ENCODE data around the gene ERC2. TPM values are rescaled to one million over a fixed set of nuclear protein-coding genes. Genes with fewer than 3 reads are reported as not detected.

The ERC2 gene
- total RNA-seq, 1 donor from 2014 or later, result not detected

GRCh38 chr3:55775366-55776154, 692.7 kb downstream of the ERC2 start:
- DNase-seq (ENCODE audit: low spot score), result no peak
- ATAC-seq, result no peak

- ATAC-seq, result no peak
- no peak for DNase-seq (ENCODE audit: low spot score)
Observed at GRCh38 chr3:55774856-55775255, 693.4 kb downstream of the ERC2 start.

GRCh38 chr3:55771503-55771902, 696.8 kb downstream of the ERC2 start:
- ATAC-seq, result no peak
- no peak for DNase-seq (ENCODE audit: low spot score)

GRCh38 chr3:55770077-55770476, 698.2 kb downstream of the ERC2 start:
- DNase-seq (ENCODE audit: low spot score) (no peak), ATAC-seq (no peak)

- no peak for ATAC-seq
- no peak for DNase-seq (ENCODE audit: low spot score)
Observed at GRCh38 chr3:55766753-55767152, 701.5 kb downstream of the ERC2 start.

DNA sequence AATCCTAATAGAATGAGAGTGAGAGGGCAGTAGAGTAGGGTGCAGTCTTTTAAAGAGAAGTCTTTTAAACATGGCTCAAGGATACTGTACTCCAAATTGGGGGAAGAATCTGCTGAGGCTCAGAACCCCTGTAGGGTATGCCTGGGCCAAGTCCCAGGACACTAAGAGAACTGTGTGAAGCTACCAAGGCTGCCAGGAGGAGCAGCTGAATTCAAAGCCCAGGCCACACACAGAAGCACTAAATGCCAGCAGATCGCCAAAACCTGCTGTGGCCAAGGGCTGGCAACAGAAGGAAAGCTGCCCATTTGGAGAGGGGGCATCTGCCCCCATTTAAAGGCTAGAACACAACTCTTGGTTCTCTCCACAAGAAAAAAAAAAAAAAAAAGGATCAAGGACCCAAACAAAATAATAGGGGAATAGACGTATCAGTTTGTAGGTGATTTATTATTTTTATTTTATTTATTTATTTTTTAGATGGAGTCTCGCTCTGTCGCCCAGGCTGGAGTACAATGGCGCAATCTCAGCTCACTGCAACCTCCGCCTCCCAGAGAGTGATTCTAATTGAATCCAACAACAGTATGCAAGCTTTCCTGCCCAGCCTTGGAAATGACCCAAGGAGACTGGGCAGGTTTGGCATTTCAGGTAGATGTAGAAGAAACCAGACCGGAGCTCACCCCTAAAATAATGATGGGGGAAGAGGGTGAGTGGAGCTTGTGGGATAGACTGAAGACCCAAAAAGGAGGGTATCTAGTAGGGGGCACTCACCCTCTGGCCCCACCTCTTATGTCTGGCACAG, 702.2 kb downstream of the ERC2 start:
- ATAC-seq, result no peak
- DNase-seq (ENCODE audit: low spot score), result no peak

DNA sequence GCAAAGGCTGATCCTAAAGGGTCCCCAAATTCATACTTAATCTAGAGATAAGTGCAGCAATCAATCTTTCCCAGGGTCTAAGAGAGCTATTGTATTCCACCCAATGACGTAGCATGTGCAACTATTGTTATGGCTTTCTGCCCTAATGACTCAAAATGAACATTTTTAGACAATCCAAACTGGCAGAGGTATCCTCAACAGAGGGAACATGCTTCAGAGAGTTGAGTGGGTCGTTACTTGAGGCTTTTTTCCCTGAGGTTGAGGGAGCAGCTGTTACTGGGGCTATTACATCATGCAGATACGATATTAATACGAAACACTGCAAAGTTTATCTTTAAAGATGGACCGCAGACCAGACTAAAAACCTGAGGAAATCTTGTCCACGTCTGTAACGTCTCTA, 702.9 kb downstream of the ERC2 start:
- DNase-seq (ENCODE audit: low spot score) (no peak), ATAC-seq (no peak)

DNA sequence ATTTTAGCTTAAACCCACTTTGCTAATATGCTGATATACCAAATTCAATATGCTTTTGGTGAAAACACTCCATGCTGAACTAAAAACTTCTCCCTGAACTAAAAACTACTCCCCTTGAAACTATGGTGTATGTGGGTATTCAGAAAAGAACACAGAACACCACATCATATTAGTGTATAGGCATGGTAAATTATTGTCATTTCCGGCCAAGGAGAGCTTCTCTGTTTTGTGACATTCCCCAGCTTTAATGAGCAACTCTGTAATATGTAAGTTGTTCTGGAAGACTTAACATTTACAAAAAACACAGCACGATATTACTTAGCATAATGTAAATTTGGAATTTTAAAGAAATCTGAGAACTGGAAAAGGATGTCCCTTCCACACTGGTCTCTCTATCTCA, 711.3 kb downstream of the ERC2 start:
- no peak for ATAC-seq
- DNase-seq (ENCODE audit: low spot score), result no peak

GRCh38 chr3:55755516-55756205, 712.6 kb downstream of the ERC2 start:
- DNase-seq (ENCODE audit: low spot score), result no peak
- no peak for ATAC-seq

GRCh38 chr3:55752911-55753310, 715.4 kb downstream of the ERC2 start:
- DNase-seq (ENCODE audit: low spot score), result no peak
- ATAC-seq, result no peak

GRCh38 chr3:55751730-55752129, 716.5 kb downstream of the ERC2 start:
- ATAC-seq (no peak), DNase-seq (ENCODE audit: low spot score) (no peak)

DNA sequence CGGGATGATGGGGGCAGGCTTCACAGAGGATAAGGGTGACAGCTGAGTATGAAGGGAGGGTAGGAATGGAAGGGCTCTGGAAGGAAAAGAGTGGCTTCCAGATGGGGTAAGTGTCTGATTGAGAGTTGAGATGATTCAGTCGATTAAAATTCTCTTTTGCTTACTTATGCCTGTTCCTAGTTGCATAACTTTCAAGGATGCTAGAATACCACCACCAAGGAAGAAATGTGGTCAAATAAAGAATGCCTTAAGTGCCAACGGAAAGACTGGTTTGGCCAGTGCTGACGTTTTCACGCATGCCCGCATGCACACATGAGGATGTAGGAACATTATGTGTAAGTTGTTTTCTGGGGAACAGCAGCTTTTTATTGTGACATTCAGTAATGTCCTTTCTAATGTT, 717.7 kb downstream of the ERC2 start:
- no peak for DNase-seq (ENCODE audit: low spot score)

GRCh38 chr3:55749036-55749435, 719.2 kb downstream of the ERC2 start:
- no peak for DNase-seq (ENCODE audit: low spot score)
- no peak for ATAC-seq

More for the DNA sequence above, 717.7 kb downstream of the ERC2 start:
- no peak for ATAC-seq

- DNase-seq (ENCODE audit: low spot score) (no peak), ATAC-seq (peak; percentile 50)
Observed at GRCh38 chr3:55746808-55747413, 721.4 kb downstream of the ERC2 start.

DNA sequence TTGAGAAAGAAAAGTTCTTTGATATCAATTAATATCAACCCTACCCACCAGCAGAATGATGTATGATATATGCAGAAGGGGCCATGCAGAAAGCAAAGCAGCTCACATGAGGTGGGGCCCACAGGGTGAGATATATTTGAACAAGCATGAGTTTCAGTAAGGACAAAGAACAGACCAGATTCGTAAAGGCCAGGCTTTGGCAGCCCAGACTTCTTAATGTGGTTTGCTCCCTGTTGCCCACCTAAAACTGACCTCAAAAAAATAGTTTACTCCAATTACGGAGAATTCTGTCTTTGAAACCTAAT, 725.5 kb downstream of the ERC2 start:
- no peak for DNase-seq (ENCODE audit: low spot score)
- ATAC-seq, result no peak

DNA sequence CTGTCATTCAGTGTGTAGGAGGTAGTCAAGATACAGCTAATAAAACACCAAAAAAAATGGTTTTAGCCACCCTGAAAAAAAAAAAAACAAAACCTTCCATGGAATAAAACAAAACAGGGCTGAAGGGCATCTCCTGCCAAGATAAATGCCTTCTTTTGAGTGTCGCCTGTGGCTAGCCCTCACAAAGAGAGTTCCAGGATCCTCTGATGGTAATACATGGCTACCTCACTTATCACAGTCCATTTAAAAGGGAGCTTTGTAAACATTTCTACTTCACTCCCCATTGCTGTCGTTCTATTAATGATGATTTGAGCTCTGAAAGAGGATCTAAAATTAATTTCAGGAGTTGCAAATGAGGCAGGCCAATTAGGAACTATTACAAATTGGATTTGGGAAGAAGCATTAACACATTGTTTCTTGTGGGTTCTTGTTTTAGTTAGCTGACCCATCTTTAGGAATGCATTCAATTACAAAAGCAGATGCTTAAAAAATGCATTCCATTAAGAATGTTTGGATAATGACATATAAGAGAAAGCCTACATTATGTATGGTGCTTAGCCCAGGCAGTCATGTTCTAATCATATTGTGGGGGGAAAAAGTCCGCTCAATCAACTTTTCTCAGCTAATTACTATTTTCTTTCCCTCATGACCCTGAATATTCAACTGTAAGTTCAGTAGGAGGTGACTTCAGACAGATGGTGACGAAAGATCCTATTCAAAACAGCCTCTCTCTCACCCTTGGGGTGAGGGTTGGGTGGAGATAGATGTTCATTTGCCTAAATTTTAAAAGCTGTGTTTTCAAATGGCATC, 726.0 kb downstream of the ERC2 start:
- DNase-seq (ENCODE audit: low spot score) (no peak), ATAC-seq (no peak)

GRCh38 chr3:55737186-55737585, 731.1 kb downstream of the ERC2 start:
- ATAC-seq (no peak), DNase-seq (ENCODE audit: low spot score) (no peak)

GRCh38 chr3:55735976-55736375, 732.3 kb downstream of the ERC2 start:
- no peak for DNase-seq (ENCODE audit: low spot score)
- no peak for ATAC-seq

- no peak for DNase-seq (ENCODE audit: low spot score)
Observed at GRCh38 chr3:55731741-55732140, 736.5 kb downstream of the ERC2 start.

DNA sequence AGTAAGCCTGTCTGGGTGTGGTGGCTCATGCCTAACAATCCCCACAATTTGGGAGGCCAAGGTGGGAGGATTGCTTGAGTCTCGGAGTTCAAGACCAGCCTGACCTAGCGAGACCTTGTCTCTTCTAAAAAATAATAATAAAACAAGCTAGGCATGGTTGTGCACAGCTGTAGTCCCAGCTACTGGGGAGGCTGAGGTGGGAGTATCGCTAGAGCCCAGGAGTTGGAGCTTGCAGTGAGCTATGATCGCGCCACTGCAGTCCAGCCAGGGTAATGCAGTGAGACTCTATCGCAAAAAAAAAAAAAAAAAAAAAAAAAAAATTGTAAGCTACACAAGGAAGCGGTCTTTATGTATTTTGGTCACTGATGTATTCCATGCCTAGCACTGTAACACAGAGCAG, 738.7 kb downstream of the ERC2 start:
- DNase-seq (ENCODE audit: low spot score) (no peak), ATAC-seq (no peak)

More at GRCh38 chr3:55731741-55732140, 736.5 kb downstream of the ERC2 start:
- no peak for ATAC-seq
